Stimulated activated CD8-positive, alpha-beta memory T cell treated with anti-CD3 and anti-CD28 coated beads, Interleukin-15, amount 100 ng/mL, for 48 hours (primary cell): ENCODE measurements around the gene HAPSTR1.

Experiments used
- DNase-seq, 2 donors: peaks; one replicate each; pipeline ENCODE4 v3.0.0-alpha.2; 2020; ENCODE audit warnings: low read depth in 2 of 2

Gene HAPSTR1

GRCh38 chr16:9123401-9123800, 32.0 kb downstream of the HAPSTR1 start:
- no peak for DNase-seq

- DNase-seq = no peak
Observed at GRCh38 chr16:9123871-9124270, 32.4 kb downstream of the HAPSTR1 start.

GRCh38 chr16:9124444-9124843, 33.0 kb downstream of the HAPSTR1 start:
- DNase-seq = no peak

GRCh38 chr16:9124908-9125584, 33.6 kb downstream of the HAPSTR1 start:
- DNase-seq = no peak

GRCh38 chr16:9125658-9126505, 34.4 kb downstream of the HAPSTR1 start:
- DNase-seq = no peak

GRCh38 chr16:9126609-9127008, 35.2 kb downstream of the HAPSTR1 start:
- no peak for DNase-seq

GRCh38 chr16:9128346-9129342, 37.2 kb downstream of the HAPSTR1 start:
- no peak for DNase-seq

- no peak for DNase-seq
Observed at GRCh38 chr16:9134306-9134705, 42.9 kb downstream of the HAPSTR1 start.

GRCh38 chr16:9134739-9135138, 43.3 kb downstream of the HAPSTR1 start:
- DNase-seq = peak; percentile 50 to 55

- no peak for DNase-seq
Observed at GRCh38 chr16:9135797-9136196, 44.4 kb downstream of the HAPSTR1 start.

- no peak for DNase-seq
Observed at GRCh38 chr16:9136596-9136995, 45.2 kb downstream of the HAPSTR1 start.

GRCh38 chr16:9138021-9138680, 46.7 kb downstream of the HAPSTR1 start:
- DNase-seq = no peak

- DNase-seq = peak; percentile 53 to 55
Observed at GRCh38 chr16:9138731-9139501, 47.5 kb downstream of the HAPSTR1 start.

GRCh38 chr16:9139965-9140364, 48.5 kb downstream of the HAPSTR1 start:
- no peak for DNase-seq
